HG02623 (cell line): ENCODE measurements around the gene HACL1.
"Not testable (repeated sequence)": the region's sequence is repeated elsewhere in the genome, so short reads cannot be mapped to it uniquely, and the experiment has no call there.

Source experiments
- ATAC-seq: cut with Tn5 transposase; IDR thresholded peaks from one replicate; pipeline ENCODE4 v1.9.1; 2021; ENCODE audit warnings: moderate library complexity; ENCODE audit not compliant: unreplicated experiment

The HACL1 gene

GRCh38 chr3:15630646-15631350, 29.4 kb upstream of the HACL1 start:
- ATAC-seq = no peak

- peak; percentile 94 for ATAC-seq
These were observed 28.7 kb upstream of the HACL1 start for GRCh38 chr3:15629860-15630597.

- ATAC-seq = no peak
These were observed 27.6 kb upstream of the HACL1 start for GRCh38 chr3:15628967-15629366.

- ATAC-seq = no peak
These were observed 22.4 kb upstream of the HACL1 start for GRCh38 chr3:15623535-15624440.

- not testable (repeated sequence) for ATAC-seq
These were observed 18.5 kb upstream of the HACL1 start for GRCh38 chr3:15619659-15620464.

- ATAC-seq = no peak
These were observed 14.7 kb upstream of the HACL1 start for GRCh38 chr3:15616053-15616452.

GRCh38 chr3:15614958-15615357, 13.6 kb upstream of the HACL1 start:
- ATAC-seq = no peak

GRCh38 chr3:15612001-15612400, 10.6 kb upstream of the HACL1 start:
- ATAC-seq = no peak

GRCh38 chr3:15611018-15611417, 9.6 kb upstream of the HACL1 start:
- ATAC-seq = no peak

- ATAC-seq = no peak
These were observed 8.9 kb upstream of the HACL1 start for GRCh38 chr3:15610082-15610759.

GRCh38 chr3:15606434-15606891, 5.1 kb upstream of the HACL1 start:
- no peak for ATAC-seq

- ATAC-seq = not testable (repeated sequence)
These were observed 3.2 kb upstream of the HACL1 start for GRCh38 chr3:15604584-15604983.

- ATAC-seq = not testable (repeated sequence)
These were observed 1.4 kb upstream of the HACL1 start for GRCh38 chr3:15602816-15603215.

GRCh38 chr3:15602146-15602536, 772 bp upstream of the HACL1 start:
- ATAC-seq = peak; percentile 3

- ATAC-seq = peak; percentile 5
These were observed 347 bp downstream of the HACL1 start for GRCh38 chr3:15601046-15601398.

- no peak for ATAC-seq
These were observed 5.4 kb downstream of the HACL1 start for GRCh38 chr3:15595955-15596354.

GRCh38 chr3:15592968-15593367, 8.4 kb downstream of the HACL1 start:
- ATAC-seq = no peak

GRCh38 chr3:15591928-15592327, 9.4 kb downstream of the HACL1 start:
- ATAC-seq = no peak

GRCh38 chr3:15591242-15591641, 10.1 kb downstream of the HACL1 start:
- ATAC-seq = no peak
